ENCODE data around the gene TSHZ2.

TSHZ2 gene

GRCh38 chr20:53208110-53208832, 236.1 kb downstream of the TSHZ2 start:
- no peak for DNase-seq (ENCODE audit: low spot score)

- no peak for DNase-seq (ENCODE audit: low spot score)
Observed at GRCh38 chr20:53210041-53210440, 237.9 kb downstream of the TSHZ2 start.

- no peak for DNase-seq (ENCODE audit: low spot score)
Observed at GRCh38 chr20:53210931-53211330, 238.8 kb downstream of the TSHZ2 start.

- DNase-seq (ENCODE audit: low spot score): no peak
Observed at GRCh38 chr20:53212018-53212417, 239.9 kb downstream of the TSHZ2 start.

- DNase-seq (ENCODE audit: low spot score): no peak
Observed at GRCh38 chr20:53214392-53214791, 242.2 kb downstream of the TSHZ2 start.

DNA sequence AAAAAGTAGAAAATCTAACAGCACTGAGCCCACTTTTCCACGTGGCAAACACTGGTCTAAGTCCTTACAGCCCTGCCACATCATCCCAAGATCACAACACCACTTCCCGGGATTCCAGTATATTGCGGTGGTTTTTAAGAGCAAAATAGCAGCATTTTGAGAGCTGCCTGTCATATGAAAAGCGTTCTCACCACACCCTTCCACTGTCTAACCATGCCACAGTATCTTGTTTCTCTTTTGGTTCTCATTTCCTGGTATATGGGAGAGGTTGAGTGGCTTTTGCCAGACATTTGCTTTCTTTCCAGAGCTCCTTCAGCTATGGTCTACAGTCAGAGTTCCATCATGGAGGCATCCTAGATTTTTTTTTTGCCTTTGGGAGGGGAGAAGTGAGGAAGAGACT, 243.0 kb downstream of the TSHZ2 start:
- DNase-seq (ENCODE audit: low spot score): no peak

DNA sequence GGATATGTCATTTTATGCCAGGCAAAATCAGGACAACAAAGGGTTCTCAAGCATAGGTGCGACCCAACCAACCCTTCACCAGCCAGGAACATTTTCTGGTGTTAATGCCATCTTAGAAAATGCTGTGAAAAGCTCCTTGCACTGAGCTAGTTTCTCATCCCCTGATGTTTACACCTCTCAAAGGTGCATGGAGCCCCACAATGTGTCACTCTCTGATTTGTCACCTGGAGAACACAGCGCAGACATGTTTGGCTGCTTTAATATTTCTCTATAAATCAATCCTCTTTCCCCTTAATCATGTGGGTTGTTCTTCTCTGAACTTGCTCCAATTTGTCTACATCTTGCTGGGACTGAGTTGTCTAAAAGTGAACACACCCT, 244.3 kb downstream of the TSHZ2 start:
- no peak for DNase-seq (ENCODE audit: low spot score)

GRCh38 chr20:53216856-53217576, 244.9 kb downstream of the TSHZ2 start:
- peak; percentile 59 for DNase-seq (ENCODE audit: low spot score)

GRCh38 chr20:53220482-53221307, 248.5 kb downstream of the TSHZ2 start:
- DNase-seq (ENCODE audit: low spot score): no peak

- no peak for DNase-seq (ENCODE audit: low spot score)
Observed at GRCh38 chr20:53221731-53222130, 249.6 kb downstream of the TSHZ2 start.

- DNase-seq (ENCODE audit: low spot score): no peak
Observed at GRCh38 chr20:53222416-53222815, 250.3 kb downstream of the TSHZ2 start.

- no peak for DNase-seq (ENCODE audit: low spot score)
Observed at GRCh38 chr20:53222932-53223331, 250.8 kb downstream of the TSHZ2 start.

DNA sequence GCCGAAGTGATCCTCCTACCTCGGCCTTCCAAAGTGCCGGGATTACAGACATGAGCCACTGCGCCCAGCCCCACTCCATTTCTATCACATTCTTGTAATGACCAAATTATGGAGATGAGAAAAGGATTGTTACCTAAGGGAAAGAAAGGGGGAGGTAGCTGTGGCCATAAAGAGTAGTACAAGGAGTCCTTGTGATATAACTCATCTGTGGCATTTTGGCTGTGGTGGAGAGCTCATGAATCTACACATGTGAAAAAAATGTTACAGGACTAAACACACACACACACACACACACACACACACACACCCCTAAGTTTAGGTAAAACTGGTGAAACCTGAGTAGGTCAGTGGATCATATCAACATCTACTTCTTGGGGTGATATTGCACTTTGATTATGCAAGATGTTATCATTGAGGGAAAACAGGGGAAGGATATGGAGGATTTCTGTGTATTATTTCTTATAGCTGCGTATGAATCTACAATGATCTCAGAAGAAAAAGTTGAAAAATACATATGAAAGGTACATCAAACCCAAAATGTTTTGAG, 251.5 kb downstream of the TSHZ2 start:
- no peak for DNase-seq (ENCODE audit: low spot score)

GRCh38 chr20:53224851-53225250, 252.7 kb downstream of the TSHZ2 start:
- DNase-seq (ENCODE audit: low spot score): no peak

GRCh38 chr20:53226826-53227225, 254.7 kb downstream of the TSHZ2 start:
- DNase-seq (ENCODE audit: low spot score): no peak

DNA sequence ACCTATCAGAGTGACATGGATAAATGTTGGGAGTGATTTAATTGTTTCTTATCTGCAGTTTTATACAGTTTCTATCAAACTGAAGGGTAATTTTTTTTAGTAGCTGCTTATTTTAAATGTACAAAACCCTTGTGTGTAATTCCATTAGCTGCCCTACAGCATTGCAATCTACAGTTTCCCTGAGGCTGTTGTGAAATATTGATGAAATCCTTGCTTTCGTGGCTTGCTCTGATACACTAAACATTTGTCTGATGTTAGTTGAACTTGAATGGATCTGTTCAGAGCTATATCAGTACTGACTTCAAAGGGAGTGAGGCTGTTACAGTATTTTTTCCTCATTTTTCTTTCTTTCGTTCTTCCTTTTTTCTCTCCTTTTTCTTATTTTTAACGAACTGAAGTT, 255.4 kb downstream of the TSHZ2 start:
- no peak for DNase-seq (ENCODE audit: low spot score)

- no peak for DNase-seq (ENCODE audit: low spot score)
Observed at GRCh38 chr20:53231061-53231460, 258.9 kb downstream of the TSHZ2 start.

DNA sequence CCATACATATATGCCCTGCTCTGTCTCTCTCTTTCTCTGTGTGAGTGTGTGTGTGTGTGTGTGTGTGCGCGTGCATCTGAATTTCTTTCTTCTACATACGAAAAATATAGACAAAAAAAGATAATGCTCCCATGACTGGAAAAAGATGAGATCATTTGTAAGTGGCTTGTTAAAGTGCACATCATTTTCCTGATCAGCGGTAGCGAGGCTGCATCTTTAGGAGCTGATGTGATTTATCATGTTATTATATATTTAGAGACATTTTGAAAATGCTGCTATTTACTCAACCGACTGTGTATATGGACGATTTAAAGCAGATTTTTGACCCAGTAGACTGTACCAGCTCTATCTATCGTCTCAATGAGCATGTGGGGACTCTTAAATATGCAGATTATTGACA, 265.3 kb downstream of the TSHZ2 start:
- no peak for DNase-seq (ENCODE audit: low spot score)

DNA sequence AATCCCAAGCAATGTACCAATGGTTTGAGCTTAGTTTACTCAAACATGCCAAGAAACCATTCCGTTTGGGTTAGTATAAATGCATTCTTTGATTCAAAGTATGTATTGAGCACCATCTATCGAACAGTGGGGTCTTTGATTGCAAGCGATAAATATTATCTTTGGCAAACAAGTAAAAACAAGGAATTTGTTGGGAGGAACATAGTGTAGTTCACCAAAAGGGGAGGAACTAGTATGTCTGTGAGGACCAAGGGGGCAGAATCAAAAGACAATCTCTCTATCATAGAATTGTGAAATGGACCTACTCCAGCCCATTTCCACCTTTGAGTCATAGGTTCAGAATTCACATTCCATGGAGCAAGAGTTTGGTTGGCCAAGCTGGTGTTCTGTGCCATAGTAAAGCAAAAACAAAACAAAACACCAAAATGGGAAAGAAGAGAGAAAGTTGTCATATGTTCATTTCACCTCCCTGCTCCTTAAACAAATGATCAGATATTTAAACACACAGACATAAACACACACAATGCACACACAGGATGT, 266.0 kb downstream of the TSHZ2 start:
- no peak for DNase-seq (ENCODE audit: low spot score)

DNA sequence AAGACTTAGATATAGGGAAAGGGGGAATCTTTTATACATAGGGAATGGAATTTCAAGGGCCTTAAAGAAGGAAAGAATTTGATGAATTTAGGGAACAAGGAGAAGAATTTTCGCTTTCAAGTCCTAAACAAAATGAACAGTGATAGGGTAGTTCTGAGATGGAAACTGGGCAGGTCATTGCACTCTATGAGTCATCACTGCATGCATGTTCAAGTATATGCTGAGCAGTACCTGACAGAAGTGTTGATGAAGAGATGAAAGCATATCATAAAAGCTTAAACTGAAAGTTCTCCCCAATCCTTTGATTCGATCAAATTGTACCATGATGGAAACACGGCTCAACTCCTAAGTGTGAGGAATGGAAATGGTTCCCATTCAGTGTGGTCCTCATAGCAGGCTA, 271.0 kb downstream of the TSHZ2 start:
- DNase-seq (ENCODE audit: low spot score): no peak

DNA sequence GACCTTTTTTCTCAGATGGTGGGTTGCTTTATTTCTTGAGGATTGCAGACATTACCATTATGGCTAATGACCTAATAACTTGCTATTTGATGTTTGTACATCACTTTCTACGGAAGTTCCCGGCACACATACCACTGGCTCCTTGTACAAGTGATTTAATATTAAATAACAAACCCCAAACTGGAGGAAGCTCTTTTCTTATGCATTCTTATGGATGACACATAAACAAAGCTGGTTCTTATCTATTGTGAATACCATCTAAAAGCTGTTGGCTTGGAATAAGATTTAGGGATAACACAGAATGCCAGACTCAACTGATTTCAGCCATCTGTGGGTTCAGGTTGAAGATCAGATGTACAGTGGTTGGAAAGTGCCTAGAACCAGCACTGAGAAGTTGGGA, 272.6 kb downstream of the TSHZ2 start:
- no peak for DNase-seq (ENCODE audit: low spot score)

GRCh38 chr20:53245574-53245973, 273.4 kb downstream of the TSHZ2 start:
- no peak for DNase-seq (ENCODE audit: low spot score)
